Stimulated activated CD4-positive, alpha-beta T cell treated with anti-CD3 and anti-CD28 coated beads, Interleukin-1b, Interleukin-23, amount 100 ng/mL, for 4 hours (primary cell): ENCODE measurements around the gene DNAJC11.

Experiments
- DNase-seq, 2 donors: peaks; one replicate each; pipeline ENCODE4 v3.0.0-alpha.2; 2020; ENCODE audit warnings: low read depth in 2 of 2

DNAJC11 gene

DNA sequence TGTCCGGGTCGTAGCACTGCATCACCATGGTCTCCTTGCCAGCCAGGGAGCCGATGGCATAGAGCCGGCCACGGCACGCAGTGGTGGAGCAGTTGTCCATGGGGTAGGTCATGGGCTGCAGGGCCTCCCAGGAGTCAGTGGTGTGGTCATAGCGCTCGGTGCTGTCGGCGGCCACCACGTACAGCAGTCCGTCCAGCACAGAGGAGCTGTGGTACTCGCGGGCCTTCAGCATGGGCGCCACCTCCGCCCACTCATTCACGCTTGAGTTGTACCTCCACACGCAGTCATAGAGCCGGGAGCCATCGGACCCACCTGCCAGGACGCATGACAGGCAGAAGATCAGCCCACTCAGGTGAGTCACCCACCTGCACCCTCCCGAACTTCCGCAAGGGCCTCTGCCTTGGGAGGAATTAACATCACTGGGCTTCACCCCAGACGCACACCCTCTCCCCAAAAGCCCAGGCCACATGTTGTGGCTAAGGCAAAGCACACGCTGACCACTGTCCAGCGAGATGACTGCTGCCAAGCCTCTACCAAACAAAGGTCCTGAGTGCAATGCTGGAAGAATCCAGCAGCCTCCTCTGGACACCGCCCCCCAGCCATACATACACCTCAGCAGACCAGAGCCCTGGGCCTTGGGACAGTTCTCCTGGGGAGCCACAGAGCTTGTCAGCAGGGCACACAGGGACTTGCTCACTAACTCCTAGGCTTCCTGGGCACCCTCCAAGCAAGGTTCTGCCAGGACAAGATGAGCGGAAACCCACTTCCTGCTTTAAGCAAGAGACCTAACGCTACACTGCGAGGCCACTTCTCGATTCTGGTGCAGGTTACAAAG is 102.3 kb downstream of the DNAJC11 start:
- peak; percentile 38 to 55 for DNase-seq

DNA sequence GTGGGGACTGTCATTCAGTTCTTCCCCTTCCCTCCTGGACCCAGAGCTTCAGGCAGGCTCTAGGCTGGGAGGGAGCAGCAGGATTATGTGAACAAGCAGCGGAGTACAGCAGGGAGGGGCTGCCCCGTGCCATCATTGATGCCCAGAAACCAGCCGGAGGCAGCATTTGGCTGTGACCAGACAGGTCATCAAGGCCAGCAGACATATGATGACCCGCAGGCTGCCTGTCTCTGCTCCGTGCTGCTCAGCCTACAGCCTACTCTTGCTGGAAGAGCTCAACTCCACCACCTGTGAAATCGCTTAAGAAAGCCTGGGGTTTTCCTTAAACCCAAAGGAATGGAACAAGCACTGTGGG is 103.9 kb downstream of the DNAJC11 start:
- DNase-seq = no peak

DNA sequence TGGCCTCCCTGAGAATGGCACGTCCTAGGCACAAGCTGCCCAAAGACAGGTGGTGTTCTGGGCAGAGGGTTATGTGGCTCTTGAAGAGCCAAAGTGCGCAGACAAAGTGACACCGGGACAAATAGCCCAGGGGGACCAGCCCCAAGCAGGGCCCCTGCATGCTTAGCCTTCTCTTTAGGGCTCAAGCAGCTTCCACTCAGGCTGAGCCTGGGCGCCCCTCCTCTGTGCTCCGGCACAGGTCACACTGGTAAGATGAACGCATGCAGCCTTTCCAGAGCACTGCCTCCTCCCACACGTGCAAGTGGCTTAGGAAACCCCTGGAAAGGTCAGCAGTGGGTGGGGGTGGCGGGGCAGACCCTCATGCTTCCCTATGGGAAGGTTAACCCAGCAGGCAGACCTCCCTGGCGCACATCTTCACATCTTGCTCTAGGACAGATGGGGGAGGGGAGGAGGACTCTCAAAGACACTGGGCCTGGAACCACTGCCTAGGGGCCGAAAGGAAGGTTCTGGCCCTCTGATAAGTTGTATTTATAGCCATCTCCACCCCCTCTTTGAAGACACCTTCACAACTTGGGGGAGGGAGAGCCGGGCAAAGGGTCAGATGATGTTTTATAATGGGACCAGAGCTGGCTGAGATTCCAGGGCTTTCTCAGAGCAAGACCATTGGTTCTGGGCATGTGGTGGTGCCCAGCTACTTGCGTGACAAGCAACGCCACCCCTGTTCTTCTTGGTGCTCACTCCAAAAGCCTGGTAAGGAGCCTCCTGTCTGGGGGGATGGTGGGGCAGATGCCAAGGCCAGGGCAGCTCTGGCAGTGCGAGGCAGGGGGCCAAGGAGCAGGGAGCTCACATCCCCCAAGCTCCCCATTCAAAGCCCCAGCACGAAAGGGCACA is 104.5 kb downstream of the DNAJC11 start:
- DNase-seq = no peak

DNA sequence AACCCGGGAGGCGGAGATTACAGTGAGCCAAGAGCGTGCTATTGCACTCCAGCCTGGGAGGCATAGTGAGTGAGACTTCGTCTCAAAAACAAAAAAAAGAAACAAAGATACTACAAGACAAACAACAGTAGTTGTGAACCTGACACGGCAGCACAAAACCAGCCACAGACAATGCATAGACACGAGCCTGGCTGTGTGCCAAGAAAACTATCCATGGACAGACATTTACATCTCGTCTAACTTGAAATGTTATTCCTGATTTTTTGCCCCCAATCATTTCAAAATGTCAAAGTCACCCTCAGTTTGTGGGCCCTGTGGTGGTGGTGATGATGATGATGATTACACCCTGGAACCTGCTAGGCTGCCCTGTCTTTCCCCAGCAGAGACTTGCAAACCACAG is 105.3 kb downstream of the DNAJC11 start:
- no peak for DNase-seq

DNA sequence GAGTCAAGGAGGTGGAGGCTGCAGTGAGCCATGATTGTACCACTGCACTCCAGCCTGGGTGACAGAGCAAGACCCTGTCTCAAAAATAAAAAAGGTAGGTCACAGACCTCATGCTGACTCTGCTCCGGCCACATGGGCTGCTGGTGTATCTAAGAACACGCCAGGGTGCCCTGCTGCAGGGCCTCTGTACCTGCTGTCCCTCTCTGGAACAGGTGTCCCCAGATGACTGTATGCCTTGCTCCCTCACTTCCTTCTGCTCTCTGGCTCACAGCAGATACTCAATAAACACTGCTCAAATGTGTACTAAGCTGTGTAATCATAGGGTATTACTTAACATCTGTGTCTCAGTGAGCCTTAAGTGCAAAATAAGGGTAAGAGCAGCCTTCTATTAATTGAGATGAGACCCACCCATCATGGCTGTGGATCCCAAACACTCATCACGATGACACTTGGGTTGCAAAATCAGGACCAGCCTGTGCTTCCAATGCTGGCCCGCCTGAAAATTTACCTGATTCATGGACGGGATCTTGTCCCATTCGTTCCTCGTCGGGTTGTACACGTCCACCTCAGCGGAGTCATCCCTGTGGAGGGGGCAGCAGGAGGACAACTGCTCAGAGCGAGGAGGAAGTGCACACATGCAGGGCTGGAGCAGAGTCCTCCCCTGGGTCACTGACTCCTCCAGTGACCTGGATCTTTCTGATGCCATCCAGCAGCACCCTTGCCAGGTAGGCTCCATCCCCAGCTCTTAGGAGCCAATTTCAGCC is 106.5 kb downstream of the DNAJC11 start:
- DNase-seq = no peak

DNA sequence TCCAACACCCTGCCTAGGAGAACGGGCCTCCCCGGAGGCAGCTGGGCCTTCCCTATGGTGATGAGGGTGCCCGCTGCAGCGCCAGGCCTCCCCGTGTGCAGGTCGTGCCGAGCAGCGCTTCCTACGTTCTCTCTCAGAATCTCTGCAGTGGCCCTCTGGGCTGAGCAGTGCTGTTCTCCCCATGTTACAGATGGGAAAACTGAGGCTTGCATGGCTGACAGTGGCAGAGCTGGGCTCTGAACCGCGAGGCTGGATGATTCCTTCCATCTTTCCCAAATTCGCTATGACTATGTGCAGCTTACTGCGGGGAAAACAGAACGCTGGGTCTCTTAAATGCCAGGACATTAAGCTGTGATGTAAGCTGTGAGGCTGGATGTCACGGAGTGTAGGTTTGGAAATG is 107.8 kb downstream of the DNAJC11 start:
- no peak for DNase-seq

DNA sequence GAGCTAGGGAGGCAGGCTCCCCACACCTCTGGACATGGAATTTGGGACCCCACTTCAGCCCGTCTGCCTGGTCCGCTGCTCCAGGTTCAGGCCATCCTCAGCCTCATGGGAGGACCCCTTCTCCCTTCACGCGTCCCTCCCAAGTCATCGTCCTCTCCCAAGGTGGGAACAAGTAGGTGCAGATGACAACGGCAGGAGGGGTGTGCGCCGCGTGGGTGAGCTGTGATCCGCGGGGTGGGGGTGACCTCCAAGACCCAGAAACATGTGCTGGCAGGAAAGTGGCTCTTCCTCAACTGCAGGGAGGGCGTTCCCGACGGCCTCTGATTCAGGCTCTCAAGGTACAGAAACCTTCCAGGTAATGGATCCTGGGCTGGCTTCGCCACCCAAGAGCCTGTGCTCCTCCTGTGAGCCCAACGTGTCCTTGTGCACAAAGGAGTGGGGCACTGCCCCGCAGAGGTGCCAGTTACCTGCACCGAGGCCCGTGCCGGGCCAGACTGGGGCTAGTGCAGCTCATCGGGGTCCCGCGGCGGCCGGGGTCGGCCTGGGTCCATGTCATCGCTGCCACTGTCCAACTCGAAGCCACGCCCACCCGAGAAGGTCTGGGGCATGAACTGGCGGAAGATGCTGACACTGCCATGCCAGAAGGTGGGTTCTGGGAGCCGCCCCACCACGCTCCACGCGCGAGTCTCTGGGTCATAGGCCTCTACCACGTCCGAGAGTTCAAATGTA is 108.6 kb downstream of the DNAJC11 start:
- no peak for DNase-seq

DNA sequence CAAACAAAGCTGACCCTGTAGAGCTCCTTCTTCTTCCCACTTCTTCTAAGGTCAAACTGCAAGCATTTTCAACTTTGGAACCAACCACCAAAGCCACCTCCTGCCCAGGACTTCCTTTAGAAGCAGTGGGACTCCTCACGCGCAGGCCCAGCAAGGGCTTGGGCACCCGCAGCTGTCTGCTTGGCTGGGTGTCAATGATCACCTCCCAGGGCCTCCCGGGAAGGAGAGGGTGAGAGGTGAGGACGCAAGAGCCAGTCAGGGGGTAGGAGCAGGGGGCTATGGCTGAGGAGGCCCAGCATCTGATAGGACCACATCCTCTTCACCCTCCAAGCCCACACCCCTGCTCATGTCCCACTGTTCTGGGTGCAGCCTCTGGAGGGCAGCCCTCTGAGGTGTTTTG is 109.2 kb downstream of the DNAJC11 start:
- DNase-seq = no peak

DNA sequence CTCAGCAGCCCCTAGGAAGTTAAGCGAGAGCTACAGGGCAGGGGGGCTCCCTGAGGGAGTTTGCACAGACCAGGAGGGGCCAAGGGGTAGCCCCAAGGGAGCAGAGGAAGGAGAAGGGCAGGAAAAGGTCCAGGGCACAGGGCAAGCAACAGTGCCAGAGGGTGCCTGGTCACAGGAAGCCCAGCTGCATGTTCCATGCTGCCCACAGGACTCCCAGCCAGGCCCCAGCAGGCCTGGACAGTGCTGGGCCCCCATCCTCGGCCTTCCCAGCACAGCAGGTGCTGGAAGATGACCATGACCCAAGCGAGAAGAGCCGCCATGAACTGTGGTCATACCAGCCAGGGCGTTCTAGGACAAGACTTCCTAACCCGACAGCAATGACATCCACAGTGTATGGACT is 110.0 kb downstream of the DNAJC11 start:
- no peak for DNase-seq

DNA sequence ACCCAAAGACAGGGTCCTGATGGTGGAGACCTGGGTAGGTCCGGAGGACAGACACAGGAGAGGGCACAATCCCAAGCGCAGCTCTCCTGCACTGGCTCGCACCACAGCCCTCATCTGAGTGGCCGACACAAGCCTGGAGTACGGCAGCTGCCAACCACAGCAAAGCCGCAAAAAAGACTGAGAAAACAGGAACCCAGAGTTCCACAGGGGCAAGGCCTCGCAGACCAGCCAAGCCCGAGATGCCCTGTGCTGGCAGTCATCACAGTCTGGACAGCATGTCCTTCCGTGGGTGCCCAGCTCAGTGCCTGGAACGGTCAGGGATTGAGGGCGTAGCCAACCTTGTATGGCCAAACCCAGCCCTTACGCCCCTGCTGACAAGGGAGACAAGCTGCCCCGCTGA is 110.4 kb downstream of the DNAJC11 start:
- no peak for DNase-seq

DNA sequence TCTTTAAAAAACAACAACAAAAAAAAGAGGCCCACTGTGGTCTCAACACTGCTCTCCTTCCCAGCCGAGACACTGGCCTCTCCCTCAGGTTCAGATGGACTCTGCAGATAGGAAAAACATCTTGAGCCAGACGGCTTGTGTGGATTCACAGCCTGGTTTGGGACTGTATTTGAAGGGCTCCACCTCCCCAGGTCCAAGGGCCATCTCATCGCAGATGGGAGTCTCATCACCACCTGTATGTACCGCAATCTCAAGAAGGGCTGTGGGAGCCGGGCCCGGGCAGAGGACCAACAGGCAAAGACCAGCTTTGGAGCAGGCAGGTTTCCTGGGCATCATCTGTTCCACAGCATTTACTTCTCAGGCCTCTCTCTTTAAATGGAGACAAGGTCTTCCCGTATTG is 111.6 kb downstream of the DNAJC11 start:
- no peak for DNase-seq

DNA sequence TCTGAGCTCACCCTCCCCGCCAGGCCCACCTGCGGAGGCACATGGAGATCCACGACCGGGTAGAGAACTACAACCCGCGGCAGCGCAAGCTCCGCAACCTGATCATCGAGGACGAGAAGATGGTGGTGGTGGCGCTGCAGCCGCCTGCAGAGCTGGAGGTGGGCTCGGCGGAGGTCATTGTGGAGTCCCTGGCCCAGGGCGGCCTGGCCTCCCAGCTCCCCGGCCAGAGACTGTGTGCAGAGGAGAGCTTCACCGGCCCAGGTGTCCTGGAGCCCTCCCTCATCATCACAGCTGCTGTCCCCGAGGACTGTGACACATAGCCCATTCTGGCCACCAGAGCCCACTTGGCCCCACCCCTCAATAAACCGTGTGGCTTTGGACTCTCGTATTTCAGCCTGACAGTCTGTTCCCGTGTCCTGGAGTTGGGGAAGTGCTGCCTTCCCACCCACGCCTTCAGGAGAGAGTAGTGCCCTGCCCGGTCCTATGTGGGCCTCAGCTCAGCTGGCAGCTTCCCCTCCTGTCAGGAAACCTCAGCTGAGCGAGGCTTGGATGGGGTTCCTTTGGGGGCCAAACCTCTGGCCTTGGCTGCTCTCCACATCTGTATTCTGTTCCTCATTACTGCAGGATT is 112.6 kb downstream of the DNAJC11 start:
- DNase-seq = no peak

DNA sequence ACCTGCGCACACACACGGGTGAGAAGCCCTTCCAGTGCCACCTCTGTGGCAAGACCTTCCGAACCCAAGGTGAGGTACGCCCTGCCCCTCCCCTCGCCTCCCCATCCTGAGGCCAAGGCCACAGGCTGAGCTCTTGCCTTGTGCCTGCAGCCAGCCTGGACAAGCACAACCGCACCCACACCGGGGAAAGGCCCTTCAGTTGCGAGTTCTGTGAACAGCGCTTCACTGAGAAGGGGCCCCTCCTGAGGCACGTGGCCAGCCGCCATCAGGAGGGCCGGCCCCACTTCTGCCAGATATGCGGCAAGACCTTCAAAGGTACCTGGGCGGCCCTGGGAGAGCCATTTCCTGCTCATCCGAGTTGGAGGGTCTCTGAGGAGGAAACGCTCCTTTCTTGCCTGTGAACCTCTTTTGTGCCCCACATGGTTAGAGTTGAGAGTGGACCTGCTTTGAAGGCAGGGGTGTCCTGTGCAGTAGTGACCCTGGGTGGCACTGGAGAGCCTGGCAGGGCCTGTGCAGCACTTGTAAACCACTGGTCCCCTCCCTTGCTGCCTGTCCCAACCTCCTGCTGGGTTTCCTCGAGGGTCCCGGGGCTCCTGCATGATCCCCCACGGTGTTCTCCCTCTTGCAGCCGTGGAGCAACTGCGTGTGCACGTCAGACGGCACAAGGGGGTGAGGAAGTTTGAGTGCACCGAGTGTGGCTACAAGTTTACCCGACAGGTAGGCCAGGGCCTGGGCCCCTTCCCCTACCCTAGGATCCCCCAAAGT is 113.3 kb downstream of the DNAJC11 start:
- DNase-seq = no peak

DNA sequence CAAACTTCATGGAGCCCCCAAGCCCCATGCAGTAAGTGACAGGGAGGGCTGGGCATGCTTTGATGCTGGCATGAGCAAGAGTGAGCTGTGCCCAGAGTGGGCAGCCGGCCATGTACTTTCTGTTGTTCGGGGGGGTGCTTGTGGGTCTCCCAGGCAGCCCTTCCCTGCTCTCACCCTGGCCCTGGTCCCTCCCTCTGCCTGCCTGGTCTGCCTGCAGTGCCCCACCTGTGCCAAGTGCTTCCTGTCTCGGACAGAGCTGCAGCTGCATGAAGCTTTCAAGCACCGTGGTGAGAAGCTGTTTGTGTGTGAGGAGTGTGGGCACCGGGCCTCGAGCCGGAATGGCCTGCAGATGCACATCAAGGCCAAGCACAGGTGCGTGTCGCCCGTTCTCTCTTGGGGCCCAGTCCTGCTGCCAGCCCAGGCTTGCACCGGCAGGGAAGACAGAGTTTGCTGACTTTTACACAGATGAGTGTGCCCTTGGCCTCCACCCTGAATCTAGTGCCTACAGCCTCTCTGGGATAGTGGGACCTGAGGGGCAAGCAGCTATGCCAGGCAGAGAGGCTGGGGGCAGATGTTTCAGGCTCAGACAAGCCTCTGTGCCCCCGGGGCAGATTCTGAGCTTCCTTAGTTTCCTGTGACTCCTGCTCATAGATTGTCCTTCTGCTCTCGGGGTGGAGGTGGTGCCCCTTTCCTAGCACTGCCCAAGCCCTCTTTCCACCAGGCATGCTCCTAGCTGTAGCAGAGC is 114.2 kb downstream of the DNAJC11 start:
- DNase-seq = no peak

DNA sequence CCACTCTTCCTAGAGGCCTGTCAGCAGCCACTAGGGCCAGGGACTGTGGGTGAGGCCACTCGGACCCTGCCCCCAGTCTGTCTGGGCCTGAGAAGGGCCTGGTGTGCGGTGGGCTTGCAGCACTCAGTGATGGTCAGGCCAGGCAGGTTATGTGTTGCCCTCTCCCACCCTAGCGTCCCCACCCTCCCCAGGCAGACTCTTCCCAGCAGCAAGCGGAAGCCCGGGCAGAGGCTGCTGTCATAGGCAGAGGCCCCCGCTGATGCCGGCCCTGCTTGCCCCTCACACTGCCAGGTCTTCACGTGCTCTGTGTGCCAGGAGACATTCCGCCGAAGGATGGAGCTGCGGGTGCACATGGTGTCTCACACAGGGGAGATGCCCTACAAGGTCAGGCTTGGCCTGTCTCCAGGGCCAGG is 115.2 kb downstream of the DNAJC11 start:
- DNase-seq = no peak

DNA sequence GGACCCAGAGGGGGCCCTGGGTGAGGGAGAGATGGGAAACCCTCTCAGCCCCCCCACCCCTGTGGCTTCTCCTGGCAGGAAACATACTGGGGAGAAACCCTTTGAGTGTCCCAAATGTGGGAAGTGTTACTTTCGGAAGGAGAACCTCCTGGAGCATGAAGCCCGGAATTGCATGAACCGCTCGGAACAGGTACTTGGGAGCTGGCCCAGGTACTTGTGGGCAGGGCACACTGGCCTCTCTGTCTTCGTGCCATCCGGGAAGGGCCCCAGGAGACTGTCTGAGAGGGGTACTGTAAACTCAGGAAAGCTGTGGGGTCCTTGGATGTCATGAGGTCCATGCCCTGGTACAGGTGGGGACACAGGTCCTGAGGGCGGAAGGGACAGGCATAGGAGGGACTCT is 115.8 kb downstream of the DNAJC11 start:
- DNase-seq = no peak

DNA sequence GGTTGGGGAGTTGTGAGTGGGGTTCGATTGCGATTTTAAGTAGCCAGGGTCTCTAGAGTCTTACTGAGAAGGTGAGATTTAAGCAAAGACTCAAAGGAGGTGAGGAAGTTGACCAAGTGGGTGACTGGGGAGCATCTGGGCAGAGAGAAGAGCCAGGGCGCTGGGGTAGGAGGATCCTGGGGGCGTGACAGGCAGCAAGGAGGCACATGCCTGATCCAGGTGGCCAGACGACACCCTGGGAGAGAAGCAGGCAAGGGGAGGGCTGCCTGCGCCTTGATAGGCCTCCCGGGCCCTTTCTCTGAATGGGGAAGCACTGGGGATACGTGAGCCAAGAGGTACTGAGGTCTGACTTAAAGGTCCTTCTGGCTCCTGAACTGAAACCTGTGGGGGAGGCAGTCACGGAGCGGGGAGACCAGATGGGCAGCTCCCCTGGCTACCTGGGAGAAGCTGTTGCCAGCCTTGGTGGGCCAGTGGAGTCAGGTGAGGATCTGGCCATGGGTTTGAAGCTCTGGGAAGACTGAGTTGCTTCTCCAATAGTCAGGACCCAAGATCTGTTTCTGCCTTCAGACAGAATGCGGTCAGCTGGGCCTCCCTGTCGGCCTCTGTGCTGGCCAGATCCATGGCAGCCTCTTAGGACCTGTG is 116.4 kb downstream of the DNAJC11 start:
- no peak for DNase-seq
